OCI-LY3 (cell line): ENCODE measurements around the gene CELF5.

Source experiments
- H2AFZ ChIP-seq: fragments of 200-600, 300-600 bp; shearing (Covaris generic); 2 replicates; pipeline ENCODE4 v1.6.0; 2014; ENCODE audit warnings: antibody characterized with exemption, low read depth, low read length
- H3K27ac ChIP-seq: fragments of 200-600, 300-600 bp; sonication (generic); 2 replicates; pipeline ENCODE4 v1.5.1; 2014; ENCODE audit warnings: mild to moderate bottlenecking, low read length, moderate library complexity, mixed read lengths
- H3K27me3 ChIP-seq: fragments of 200-600, 300-600 bp; sonication (generic); 2 replicates; pipeline ENCODE4 v1.6.1; 2014; ENCODE audit warnings: low read depth, low read length, mixed read lengths
- H3K36me3 ChIP-seq: fragments of 200-600, 300-600 bp; sonication (generic); replicated peaks from 2 replicates; pipeline ENCODE3; 2014; ENCODE audit warnings: low read depth, low read length, mixed read lengths
- H3K4me1 ChIP-seq: fragments of 300-600, 200-600 bp; sonication (generic); 2 replicates; pipeline ENCODE4 v1.6.1; 2014; ENCODE audit warnings: low read length, mixed read lengths
- H3K4me2 ChIP-seq: fragments of 200-600, 300-600 bp; sonication (generic); 2 replicates; pipeline ENCODE4 v1.6.1; 2014; ENCODE audit warnings: low read length, mixed read lengths
- H3K4me3 ChIP-seq: fragments of 300-600, 200-600 bp; sonication (generic); 2 replicates; pipeline ENCODE4 v1.5.1; 2014; ENCODE audit warnings: antibody characterized with exemption, mild to moderate bottlenecking, low read length, moderate library complexity
- H3K79me2 ChIP-seq: fragments of 300-600, 200-600 bp; shearing (Covaris generic); 2 replicates; pipeline ENCODE4 v1.6.1; 2014; ENCODE audit warnings: mild to moderate bottlenecking, low read length, mixed read lengths
- H3K9ac ChIP-seq: fragments of 300-600, 200-600 bp; shearing (Covaris generic); 2 replicates; pipeline ENCODE4 v1.6.0; 2014; ENCODE audit warnings: mild to moderate bottlenecking, low read length, moderate library complexity
- H3K9me3 ChIP-seq: fragments of 200-600, 300-600 bp; shearing (Covaris generic); 2 replicates; pipeline ENCODE4 v1.6.1; 2014; ENCODE audit warnings: low read length, mixed read lengths; ENCODE audit not compliant: insufficient read depth
- H4K20me1 ChIP-seq: fragments of 200-600, 300-600 bp; sonication (generic); 2 replicates; pipeline ENCODE4 v1.6.1; 2016; ENCODE audit warnings: low read length, mixed read lengths; ENCODE audit not compliant: insufficient read depth
- CTCF ChIP-seq: fragments of 200-600, 300-600 bp; sonication (generic); IDR thresholded peaks from 2 replicates; pipeline ENCODE4 v1.5.1; 2014; ENCODE audit warnings: antibody characterized with exemption, low read length, low read depth
- EZH2phosphoT487 ChIP-seq: fragments of 200-600 bp; shearing (Covaris generic); IDR thresholded peaks from 2 replicates; pipeline ENCODE4 v1.6.1; 2018; ENCODE audit warnings: antibody characterized with exemption, mixed run types, low read depth

The CELF5 gene

GRCh38 chr19:3206216-3206953 is 18.1 kb upstream of the CELF5 start:
- TF ChIP-seq EZH2phosphoT487, result no peak
- TF ChIP-seq CTCF, result no peak
- Histone ChIP-seq H4K20me1 (peaks cover 5% of the 10 kb centered on the region; the same call in 1 of the 2 replicates), H3K27ac (no peak overlapping the region), H3K36me3 (peaks cover 31% of the 10 kb centered on the region), H3K79me2 (no peaks in the 10 kb centered on the region), H3K27me3 (no peaks in the 10 kb centered on the region), H3K4me3 (no peak overlapping the region), H3K9ac (no peak overlapping the region), H3K4me1 (no peaks in the 10 kb centered on the region), H2AFZ (no peak overlapping the region), H3K4me2 (no peak overlapping the region), H3K9me3 (no peaks in the 10 kb centered on the region)

GRCh38 chr19:3207461-3208242 is 16.8 kb upstream of the CELF5 start:
- Histone ChIP-seq H3K27me3 (no peaks in the 10 kb centered on the region), H3K27ac (no peak overlapping the region), H3K9me3 (no peaks in the 10 kb centered on the region), H3K36me3 (peaks cover 29% of the 10 kb centered on the region), H2AFZ (no peak overlapping the region), H4K20me1 (peaks cover 5% of the 10 kb centered on the region; the same call in 1 of the 2 replicates), H3K9ac (no peak overlapping the region), H3K4me3 (no peak overlapping the region), H3K79me2 (no peaks in the 10 kb centered on the region), H3K4me2 (no peak overlapping the region), H3K4me1 (no peaks in the 10 kb centered on the region)
- no peak for TF ChIP-seq CTCF
- no peak for TF ChIP-seq EZH2phosphoT487

- Histone ChIP-seq H2AFZ (no peak overlapping the region), H3K9ac (no peak overlapping the region), H3K4me1 (no peaks in the 10 kb centered on the region), H3K4me2 (no peak overlapping the region), H3K4me3 (no peak overlapping the region), H4K20me1 (peaks cover 5% of the 10 kb centered on the region; the same call in 1 of the 2 replicates), H3K9me3 (no peaks in the 10 kb centered on the region), H3K27ac (no peak overlapping the region), H3K79me2 (no peaks in the 10 kb centered on the region), H3K36me3 (peaks cover 25% of the 10 kb centered on the region), H3K27me3 (no peaks in the 10 kb centered on the region)
- TF ChIP-seq EZH2phosphoT487, result no peak
- TF ChIP-seq CTCF, result no peak
These were observed 15.9 kb upstream of the CELF5 start for GRCh38 chr19:3208317-3209207.
